ENCODE data around the gene SERAC1. TPM values are rescaled to one million over a fixed set of nuclear protein-coding genes. Genes with fewer than 3 reads are reported as not detected.

The SERAC1 gene
- polyA plus RNA-seq, 2 of the 4 experiments (the other 2 are of a cell fraction): 5.1 to 6.7 TPM

DNA sequence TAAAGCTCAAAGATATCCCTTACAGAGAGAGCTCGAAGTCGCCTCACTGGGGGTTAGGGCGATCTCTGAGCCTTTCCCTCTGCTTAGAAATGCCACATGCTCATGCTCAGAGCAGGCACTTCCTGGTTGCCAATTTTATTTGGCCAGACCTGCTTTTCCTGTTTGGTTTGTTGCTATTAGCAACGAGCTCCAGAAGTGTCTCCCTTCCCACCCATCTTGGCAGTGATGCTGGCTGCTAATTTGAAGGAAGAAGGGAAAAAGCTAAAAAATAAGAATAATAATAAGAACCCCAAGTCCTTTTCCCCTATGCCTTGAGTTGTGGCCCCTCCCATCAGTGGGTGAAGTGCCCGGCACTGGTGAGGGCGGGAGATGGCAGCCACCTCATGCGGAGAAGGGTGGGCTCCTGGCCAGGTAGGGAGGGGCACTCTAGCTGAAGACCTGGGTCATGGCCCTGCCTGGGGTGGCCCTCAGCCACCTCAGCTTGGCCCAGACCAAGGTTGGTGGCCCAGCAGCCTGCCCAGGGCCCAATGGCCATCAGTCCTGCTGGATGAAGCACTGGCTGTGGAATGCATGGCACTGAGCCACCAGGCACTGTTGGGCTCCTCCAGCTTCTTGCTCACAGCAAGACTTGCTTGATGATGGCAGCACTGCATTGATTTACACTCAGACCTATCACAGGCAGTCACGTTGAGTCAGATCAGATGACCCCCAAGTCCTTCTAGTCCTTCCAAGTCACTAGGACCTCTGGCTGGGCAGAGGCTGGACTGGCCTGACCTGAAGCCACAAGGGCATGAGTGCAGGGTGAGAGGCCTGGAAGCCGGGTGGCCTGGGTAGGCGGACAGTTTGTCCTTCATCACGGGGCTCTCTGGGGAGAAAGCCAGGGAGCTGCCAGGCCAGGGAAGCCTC lies 107.4 kb downstream of the SERAC1 start (continued):
- TF ChIP-seq, protein P1, sequence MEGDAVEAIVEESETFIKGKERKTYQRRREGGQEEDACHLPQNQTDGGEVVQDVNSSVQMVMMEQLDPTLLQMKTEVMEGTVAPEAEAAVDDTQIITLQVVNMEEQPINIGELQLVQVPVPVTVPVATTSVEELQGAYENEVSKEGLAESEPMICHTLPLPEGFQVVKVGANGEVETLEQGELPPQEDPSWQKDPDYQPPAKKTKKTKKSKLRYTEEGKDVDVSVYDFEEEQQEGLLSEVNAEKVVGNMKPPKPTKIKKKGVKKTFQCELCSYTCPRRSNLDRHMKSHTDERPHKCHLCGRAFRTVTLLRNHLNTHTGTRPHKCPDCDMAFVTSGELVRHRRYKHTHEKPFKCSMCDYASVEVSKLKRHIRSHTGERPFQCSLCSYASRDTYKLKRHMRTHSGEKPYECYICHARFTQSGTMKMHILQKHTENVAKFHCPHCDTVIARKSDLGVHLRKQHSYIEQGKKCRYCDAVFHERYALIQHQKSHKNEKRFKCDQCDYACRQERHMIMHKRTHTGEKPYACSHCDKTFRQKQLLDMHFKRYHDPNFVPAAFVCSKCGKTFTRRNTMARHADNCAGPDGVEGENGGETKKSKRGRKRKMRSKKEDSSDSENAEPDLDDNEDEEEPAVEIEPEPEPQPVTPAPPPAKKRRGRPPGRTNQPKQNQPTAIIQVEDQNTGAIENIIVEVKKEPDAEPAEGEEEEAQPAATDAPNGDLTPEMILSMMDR (IDR thresholded peaks at IDR 0.05): no peak
- no peak for TF ChIP-seq NR3C1 (IDR thresholded peaks at IDR 0.05)

Other genes with a start within 250 kb of the SERAC1 start
- 22.3 and 24.7 TPM in 2 replicates for gene SYNJ2, start 186.4 kb downstream of the SERAC1 start, polyA plus RNA-seq (2011; rRNA removed)
- gene SYNJ2, start 186.4 kb downstream of the SERAC1 start, polyA plus RNA-seq (2017; fragmentation: RNase III; extraction: RNeasy Plus Mini Kit Qiagen cat#74134 plus additional on column Dnase treatment): 26.5 to 28.5 TPM (median 26.7 TPM) in 3 replicates
- gene GTF2H5, start 88 bp upstream of the SERAC1 start, polyA plus RNA-seq (2011; rRNA removed): 15.1 and 19.5 TPM in 2 replicates
- 30.2 to 33.9 TPM (median 31.7 TPM) in 3 replicates for gene GTF2H5, start 88 bp upstream of the SERAC1 start, polyA plus RNA-seq (2017; fragmentation: RNase III; extraction: RNeasy Plus Mini Kit Qiagen cat#74134 plus additional on column Dnase treatment)
- 10.6 and 13.6 TPM in 2 replicates for gene TULP4, start 144.2 kb upstream of the SERAC1 start, polyA plus RNA-seq (2011; rRNA removed)
- 4.4 to 5.1 TPM (median 5.0 TPM) in 3 replicates for gene TULP4, start 144.2 kb upstream of the SERAC1 start, polyA plus RNA-seq (2017; fragmentation: RNase III; extraction: RNeasy Plus Mini Kit Qiagen cat#74134 plus additional on column Dnase treatment)

Data from A549 (cell line).